GM21576 (cell line): ENCODE measurements around the gene ADM.
A peak's percentile ranks its signal among the peaks of the same experiment; 100 is the strongest.

Experiments used
- ATAC-seq: cut with Tn5 transposase; IDR thresholded peaks from one replicate; pipeline ENCODE4 v1.9.1; 2021; ENCODE audit warnings: mild to moderate bottlenecking, moderate library complexity; ENCODE audit not compliant: unreplicated experiment

Gene ADM

GRCh38 chr11:10308201-10308954 lies 3.5 kb downstream of the ADM start:
- ATAC-seq = no peak

DNA sequence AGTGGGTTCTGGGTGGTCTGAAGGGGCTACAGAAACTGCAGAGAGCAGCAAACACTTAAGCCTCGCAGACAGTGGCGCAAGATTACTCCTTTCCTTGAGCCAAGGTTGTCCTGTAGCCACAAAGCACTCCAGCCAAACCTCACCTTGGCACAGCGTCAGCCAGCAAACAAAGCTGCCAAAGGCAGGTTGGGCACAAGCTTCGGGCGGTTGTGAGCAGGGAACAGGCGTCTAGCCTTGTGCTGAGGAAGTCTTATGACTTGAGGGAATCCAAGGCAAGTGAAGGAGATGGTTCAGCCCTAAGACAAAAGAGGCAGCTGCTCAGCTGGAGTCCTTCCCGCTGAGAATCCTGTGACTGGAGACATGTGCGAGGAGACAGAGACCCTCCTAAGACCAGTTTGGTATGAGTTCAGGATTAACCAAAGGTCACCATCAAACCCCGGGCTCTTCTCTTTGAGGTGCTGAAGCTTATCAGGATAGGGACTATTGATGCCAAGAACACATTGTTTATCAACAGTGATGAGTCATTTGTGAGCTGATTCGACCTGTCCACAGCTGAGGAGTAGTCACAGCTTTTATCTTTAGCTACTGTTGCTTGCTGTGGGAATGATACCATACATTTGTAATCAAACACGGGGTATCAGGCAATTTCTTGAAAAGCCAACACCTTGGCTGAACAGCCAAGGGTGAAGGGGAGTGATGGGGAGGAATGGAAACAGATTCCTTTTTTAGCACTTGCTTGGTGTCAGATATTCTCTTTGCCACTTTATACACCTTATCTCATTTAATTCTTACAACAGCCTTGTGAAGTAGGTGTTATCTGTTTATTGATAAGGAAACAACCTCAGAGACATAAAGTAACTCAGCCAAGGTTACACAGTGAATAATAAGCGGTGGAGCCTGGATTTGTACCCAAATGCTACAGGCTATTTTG lies 4.6 kb downstream of the ADM start:
- no peak for ATAC-seq

DNA sequence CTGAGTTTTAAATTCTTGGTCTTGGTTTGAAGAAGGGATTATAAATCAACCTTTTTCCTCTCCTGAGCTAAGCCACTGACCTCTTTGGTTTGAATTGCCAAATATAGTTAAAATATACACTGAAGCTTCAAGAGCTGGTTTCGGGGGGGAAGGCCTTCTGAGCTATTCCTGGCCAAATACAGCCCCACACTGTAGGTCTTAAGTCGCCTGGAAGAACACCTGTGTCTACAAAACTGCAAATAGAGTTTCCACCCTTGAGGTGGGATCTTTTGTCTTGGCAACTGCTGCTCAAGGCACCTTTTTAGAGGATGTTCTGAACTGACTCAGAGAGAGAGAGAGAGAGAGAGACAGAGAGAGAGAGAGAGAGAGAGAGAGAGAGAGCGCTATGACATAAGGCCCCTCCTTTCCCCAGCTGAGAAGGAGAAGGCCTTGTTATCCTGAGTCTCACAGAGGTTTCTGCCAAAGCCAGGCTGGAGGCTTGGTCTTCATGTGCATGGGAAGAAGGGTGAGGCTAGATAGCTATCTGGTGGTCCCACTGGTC lies 5.5 kb downstream of the ADM start:
- peak; percentile 20 for ATAC-seq

GRCh38 chr11:10311802-10312201 lies 6.9 kb downstream of the ADM start:
- ATAC-seq = no peak

DNA sequence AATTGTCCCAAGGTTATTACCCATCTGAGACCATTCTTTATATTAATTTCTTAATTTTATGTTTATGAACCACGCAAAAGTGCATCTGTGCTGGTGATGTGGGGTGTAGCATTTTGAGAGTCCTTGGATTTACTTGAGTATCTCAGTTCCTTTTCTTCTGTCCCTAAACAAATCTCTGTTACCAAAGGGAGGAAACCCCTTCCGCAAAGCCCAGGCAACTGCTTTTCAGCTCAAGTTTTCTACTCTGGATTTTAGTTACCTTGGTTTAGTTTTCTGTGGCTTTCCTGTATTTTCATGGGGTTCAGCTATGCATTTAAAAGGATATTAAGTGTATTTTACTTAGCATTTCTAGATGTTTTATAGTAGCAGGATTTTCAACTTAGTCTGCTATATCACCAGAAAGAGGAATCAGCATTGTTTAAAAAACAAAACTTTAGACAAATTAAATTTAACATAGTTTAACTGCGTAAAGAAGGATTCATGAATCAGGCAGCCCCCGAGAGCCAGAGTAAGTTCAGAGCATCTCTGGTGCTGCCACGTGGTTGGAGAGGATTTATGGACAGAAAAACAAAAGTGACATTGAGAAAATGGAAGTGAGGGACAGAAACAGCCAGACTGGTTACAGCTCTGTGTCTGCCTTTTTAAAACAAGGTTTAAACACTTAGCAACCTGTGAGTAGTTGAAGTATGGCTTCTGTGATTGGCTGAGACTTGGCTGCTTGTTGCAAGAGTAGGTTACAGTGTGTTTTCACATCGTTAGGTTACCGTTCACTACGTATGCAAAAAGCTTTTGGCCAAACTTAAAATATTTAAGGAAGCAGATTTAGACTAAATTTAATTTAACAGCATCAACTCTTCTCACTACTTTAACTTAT lies 9.6 kb downstream of the ADM start:
- peak; percentile 52 for ATAC-seq

GRCh38 chr11:10315083-10315482 lies 10.2 kb downstream of the ADM start:
- no peak for ATAC-seq

DNA sequence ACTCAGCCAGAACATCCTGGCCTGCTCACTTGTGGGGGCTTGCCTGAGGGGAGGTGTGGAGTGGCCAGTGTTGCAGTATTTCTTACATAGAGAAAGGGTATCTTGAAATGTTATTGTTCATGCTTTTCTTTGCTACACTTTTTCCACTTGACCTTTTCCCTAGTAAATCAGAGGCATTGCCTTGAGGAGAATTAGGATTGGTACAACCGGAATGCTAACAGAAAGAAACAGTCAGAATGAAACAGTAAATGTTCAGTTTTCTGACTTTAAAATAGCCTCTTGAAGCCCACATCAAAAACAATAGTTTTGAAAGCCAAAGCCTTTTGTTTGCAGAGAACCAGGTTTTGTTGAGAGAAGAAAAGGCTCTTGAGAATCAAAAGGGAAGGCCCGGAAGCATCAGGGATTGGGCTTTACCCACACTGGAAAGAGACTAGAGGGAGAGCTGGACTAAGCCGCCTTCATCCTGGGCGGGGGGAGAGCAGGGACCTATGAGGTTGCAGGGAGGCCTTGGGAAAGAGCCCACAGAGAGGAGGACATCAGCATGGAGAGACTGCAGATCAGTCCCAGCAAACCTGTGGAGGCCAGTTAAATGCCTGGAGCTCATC lies 12.4 kb downstream of the ADM start:
- peak; percentile 12 for ATAC-seq

DNA sequence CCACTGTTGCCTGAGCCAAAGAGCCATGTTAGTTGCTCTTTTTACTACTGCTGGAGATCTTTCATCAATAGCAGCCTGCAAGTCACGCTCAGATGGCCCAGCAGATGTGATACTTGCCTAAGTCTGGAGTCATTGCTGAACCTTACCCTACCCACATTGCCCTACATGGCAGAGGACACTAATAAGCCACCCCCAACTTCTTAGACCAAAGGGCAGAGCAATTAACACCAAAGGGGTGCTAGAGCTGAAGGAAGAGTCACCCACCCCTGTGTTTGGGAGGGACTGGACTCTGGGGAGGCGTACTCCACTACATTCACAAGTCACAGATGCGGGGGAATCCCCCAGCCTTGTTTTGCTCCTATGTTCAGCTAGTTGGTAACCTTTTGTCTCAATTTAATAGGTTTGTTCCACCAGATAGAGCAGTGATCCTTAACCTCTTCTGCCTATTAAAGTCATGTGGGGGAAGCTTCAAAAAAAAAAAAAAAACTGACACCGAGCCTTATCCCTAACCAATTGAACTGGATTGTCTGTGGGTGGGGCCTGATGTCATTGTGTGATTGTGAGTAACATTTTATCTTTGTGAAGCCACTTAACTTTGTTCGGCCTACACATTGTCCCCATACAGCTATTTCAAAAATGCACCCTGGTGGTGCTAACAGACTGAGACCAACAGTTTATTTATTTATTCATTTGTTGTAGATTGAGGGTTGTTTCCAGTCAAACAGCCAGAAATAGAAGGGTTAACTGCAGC lies 13.1 kb downstream of the ADM start:
- peak; percentile 72 for ATAC-seq

- ATAC-seq = no peak
These were observed 13.6 kb downstream of the ADM start for GRCh38 chr11:10318527-10318802.

DNA sequence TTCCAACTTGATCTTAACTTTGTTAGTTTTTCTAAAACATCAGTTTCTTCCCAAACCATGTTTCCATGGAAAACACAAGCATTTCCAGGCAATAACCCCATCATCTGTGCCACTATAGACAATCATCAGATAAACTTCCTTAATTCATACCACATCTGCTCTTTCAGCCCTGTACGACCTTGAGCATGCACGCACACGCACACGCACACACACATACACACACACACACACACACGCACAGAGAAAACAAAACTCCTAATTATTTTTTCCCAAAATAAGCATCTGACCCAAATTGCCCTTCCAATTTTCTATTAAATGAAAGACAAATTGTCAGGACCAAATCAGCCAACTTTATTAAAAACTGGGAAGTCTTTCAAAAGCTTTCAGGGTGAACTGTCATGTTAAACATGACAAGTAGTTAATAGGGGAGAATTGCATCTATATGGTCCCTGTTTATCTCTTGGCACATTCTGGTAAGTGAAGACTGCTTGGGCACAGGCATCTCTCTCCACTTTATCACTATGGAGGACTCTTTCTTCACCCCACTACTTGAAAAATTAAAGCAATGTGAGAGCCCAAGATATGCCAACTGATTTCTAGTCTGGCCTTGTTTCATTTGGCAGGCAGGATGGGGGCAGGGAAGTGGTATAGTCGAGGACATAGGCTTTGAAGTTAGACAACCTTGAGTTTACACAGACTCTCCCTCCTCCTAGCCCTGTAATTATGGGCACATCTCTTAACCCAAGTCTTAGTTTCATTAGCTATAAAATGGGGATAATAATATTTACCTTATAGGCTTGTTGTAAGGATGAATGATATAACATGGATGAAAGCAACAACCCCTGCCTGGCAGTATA lies 15.1 kb downstream of the ADM start:
- ATAC-seq = no peak

- no peak for ATAC-seq
These were observed 16.0 kb downstream of the ADM start for GRCh38 chr11:10320736-10321465.

- no peak for ATAC-seq
These were observed 17.5 kb downstream of the ADM start for GRCh38 chr11:10322401-10322800.

DNA sequence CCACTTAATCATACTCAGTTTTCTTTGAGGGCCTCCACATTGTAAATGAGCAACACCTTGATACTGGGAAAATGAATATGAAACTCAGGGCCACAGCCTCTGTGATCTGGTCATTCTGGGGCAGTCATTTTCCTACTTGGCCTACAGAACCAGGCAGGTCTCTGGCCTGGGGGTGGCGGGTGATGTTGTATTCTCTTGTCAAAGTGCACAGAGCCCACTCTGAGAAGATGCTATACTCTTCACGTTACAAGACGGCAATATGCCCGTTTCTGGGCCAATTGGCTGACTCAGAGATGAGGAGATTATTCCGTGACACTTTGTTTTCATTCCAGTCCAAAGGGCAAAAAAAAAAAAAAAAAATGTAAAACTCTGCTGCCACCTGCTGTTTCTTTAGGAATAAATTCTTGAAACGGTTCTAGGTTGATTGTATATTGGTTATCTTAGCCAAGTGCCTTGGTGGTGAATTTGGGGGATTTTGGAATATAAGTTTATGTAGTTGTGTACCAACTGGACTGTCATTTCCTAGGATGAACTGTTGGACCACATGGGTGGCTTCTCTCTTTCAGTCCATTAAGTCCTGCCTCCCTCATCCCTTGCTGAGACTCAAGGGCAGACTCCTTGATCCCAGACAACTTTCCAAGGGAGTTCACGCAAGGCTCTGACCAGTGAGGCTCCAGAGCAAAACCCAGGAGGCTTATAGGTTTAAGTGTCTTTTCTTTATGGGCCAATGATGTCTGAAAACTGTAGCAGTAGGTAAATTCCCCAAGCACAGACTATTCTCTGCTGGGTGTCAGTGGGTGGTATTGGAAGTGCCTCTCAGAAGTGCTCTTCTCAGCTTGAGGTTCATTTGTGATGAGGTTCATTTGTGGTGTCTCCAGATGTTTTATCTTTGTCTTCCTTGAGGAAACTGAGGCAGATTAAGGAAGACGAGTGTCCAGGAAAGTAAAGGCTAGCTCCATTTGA lies 18.2 kb downstream of the ADM start:
- peak; percentile 65 for ATAC-seq

- ATAC-seq = no peak
These were observed 18.9 kb downstream of the ADM start for GRCh38 chr11:10323793-10324170.

- ATAC-seq = no peak
These were observed 19.6 kb downstream of the ADM start for GRCh38 chr11:10324474-10324873.

DNA sequence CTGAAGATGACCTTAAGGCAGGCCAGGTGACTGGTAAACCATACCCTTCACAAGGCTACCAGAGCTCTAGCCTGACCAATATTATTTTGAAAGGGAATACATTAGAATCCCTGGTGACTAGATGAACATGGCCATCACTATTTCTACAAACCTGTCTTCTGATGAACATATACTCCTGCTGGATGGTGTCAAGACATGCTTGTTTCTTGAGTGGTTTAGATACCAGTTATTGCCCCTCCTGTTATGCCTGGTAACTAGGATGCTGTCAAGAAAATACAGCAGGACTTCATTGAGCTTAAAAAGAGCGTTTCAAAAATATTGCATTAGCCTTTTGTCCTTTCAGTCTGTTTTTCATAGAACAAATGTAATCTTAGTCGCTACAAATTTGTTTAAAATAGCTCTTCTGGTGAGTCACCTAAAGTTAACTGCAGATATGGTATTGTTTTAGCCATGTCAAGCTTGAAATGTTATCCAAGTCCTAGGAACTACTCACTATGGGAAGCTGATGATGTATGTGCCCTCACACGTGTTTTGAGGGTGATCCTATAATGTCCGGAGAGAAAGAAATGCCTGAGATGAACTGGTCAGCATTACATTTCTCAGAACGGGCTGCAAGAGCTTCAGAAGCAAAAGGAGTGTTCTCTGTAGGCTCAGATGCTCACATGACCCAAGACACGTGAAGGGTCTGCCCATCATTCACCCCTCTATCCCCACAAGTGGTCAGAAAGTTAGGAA lies 20.6 kb downstream of the ADM start:
- ATAC-seq = no peak
